Measurements from ENCODE around the gene SIT1.

Gene SIT1

GRCh38 chr9:35650341-35651158 lies at the start of gene SIT1:
TSS of gene SIT1 (minus strand) at chr9:35650931. CDS start at chr9:35650853, 78 bp downstream.
- TF ChIP-seq CTCF (IDR thresholded peaks at IDR 0.05; ENCODE audit: low read depth, low read length): no peak
- H3K4me3 ChIP-seq (replicated peaks in 1 of 2; ENCODE audit: low read depth in 2 of 2, low read length in 2 of 2): no peak within 1 kb of the TSS
- DNase-seq (ENCODE audit: low read depth in 2 of 2): no peak

GRCh38 chr9:35700031-35700430 lies 49.3 kb upstream of the SIT1 start:
- no peak overlapping the region for H3K4me3 ChIP-seq (replicated peaks in 1 of 2; ENCODE audit: low read depth in 2 of 2, low read length in 2 of 2)
- TF ChIP-seq CTCF (IDR thresholded peaks at IDR 0.05; ENCODE audit: low read depth, low read length): no peak
- no peak for DNase-seq (ENCODE audit: low read depth in 2 of 2)

GRCh38 chr9:35698231-35698630 lies 47.5 kb upstream of the SIT1 start:
- TF ChIP-seq CTCF (IDR thresholded peaks at IDR 0.05; ENCODE audit: low read depth, low read length): no peak
- no peak overlapping the region for H3K4me3 ChIP-seq (replicated peaks in 1 of 2; ENCODE audit: low read depth in 2 of 2, low read length in 2 of 2)
- DNase-seq (ENCODE audit: low read depth in 2 of 2): no peak

- no peak overlapping the region for H3K4me3 ChIP-seq (replicated peaks in 1 of 2; ENCODE audit: low read depth in 2 of 2, low read length in 2 of 2)
- no peak for DNase-seq (ENCODE audit: low read depth in 2 of 2)
- TF ChIP-seq CTCF (IDR thresholded peaks at IDR 0.05; ENCODE audit: low read depth, low read length): no peak
Measured at GRCh38 chr9:35697486-35697885, 46.8 kb upstream of the SIT1 start.

DNA sequence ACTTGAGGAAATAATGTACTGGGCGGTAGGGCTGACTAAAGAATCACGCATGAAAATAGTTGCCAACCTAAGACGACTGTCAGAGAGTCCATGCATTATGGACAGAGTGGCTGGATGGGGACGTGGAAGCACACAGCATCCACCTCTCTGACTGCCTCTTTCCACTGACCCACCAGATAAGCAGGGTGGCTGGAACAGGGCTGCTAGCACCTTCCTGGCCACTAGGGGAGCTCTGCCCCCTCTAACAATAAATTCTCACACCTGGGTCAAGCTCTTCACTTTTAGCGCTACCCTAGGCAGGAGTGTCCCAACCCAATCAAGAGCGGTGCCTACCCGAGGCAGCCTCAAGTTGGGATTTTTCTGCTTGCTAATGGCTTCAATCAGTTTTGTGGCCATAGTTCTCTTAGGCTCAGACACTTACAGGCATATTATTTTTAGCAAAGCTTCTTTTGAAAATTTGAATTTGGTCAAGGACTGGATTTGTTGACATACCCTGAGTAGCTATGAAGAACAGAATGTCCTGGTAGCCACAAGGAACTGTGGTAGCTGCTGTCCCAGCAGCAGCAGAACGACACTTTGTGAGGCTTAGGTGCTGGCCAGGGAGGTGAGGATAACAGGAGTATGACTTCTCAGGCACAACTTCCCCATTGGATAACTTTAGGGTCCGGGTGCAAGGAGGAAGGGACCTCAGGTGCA lies 45.9 kb upstream of the SIT1 start:
- TF ChIP-seq CTCF (IDR thresholded peaks at IDR 0.05; ENCODE audit: low read depth, low read length): peak; percentile 91
- DNase-seq (ENCODE audit: low read depth in 2 of 2): peak; percentile 61 to 62
- no peak overlapping the region for H3K4me3 ChIP-seq (replicated peaks in 1 of 2; ENCODE audit: low read depth in 2 of 2, low read length in 2 of 2)

- peak in 1 of 2 donors; percentile 14 for DNase-seq (ENCODE audit: low read depth in 2 of 2)
- no peak for TF ChIP-seq CTCF (IDR thresholded peaks at IDR 0.05; ENCODE audit: low read depth, low read length)
- no peak overlapping the region for H3K4me3 ChIP-seq (replicated peaks in 1 of 2; ENCODE audit: low read depth in 2 of 2, low read length in 2 of 2)
Measured at GRCh38 chr9:35695943-35696401, 45.2 kb upstream of the SIT1 start.

Data from cardiac fibroblast (primary cell).